ENCODE measurements around the gene RAB1B.

GRCh38 chr11:66266378-66267038 is 1.9 kb upstream of the RAB1B start:
- TF ChIP-seq CTCF (IDR thresholded peaks at IDR 0.05) = no peak
- no peak for TF ChIP-seq POLR2AphosphoS5 (IDR thresholded peaks at IDR 0.05)
- no peak for TF ChIP-seq POLR2A (IDR thresholded peaks at IDR 0.05)
